ENCODE results near the gene NTNG1. TPM values are rescaled to one million over a fixed set of nuclear protein-coding genes. Genes with fewer than 3 reads are reported as not detected.

The NTNG1 gene
- total RNA-seq, 1 donor from 2014 or later = not detected

DNA sequence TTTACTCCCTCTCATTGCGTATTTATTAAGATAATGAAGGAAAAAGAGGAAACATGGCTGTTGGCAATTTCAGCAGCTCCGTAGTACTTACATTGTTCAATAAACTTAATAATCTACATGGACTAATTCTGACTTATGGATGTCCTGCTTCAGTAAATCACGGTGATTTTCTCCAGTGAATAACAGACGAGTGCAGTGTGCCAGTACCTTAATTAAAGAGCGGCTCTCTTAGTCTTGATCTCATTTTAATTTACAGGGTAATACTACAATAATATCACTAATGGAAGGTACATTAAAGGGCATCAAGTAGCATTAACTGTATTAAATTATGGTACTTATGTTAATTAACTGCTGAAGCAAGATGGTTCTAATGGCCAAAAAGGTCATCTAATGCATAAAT lies 187.2 kb downstream of the NTNG1 start:
- TF ChIP-seq, protein P1, sequence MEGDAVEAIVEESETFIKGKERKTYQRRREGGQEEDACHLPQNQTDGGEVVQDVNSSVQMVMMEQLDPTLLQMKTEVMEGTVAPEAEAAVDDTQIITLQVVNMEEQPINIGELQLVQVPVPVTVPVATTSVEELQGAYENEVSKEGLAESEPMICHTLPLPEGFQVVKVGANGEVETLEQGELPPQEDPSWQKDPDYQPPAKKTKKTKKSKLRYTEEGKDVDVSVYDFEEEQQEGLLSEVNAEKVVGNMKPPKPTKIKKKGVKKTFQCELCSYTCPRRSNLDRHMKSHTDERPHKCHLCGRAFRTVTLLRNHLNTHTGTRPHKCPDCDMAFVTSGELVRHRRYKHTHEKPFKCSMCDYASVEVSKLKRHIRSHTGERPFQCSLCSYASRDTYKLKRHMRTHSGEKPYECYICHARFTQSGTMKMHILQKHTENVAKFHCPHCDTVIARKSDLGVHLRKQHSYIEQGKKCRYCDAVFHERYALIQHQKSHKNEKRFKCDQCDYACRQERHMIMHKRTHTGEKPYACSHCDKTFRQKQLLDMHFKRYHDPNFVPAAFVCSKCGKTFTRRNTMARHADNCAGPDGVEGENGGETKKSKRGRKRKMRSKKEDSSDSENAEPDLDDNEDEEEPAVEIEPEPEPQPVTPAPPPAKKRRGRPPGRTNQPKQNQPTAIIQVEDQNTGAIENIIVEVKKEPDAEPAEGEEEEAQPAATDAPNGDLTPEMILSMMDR (IDR thresholded peaks at IDR 0.05) = no peak
- intact Hi-C loops (cut with DNase I) = no loop called here
- no peaks in the 10 kb centered on the region for H3K36me3 ChIP-seq
- no peak overlapping the region for H3K4me3 ChIP-seq
- no peak for DNase-seq (ENCODE audit: low spot score in 2 of 2)
- no peaks in the 10 kb centered on the region for H3K4me1 ChIP-seq
- H3K27me3 ChIP-seq = no peaks in the 10 kb centered on the region
- H3K27ac ChIP-seq = no peak overlapping the region
- H3K9me3 ChIP-seq = no peaks in the 10 kb centered on the region

DNA sequence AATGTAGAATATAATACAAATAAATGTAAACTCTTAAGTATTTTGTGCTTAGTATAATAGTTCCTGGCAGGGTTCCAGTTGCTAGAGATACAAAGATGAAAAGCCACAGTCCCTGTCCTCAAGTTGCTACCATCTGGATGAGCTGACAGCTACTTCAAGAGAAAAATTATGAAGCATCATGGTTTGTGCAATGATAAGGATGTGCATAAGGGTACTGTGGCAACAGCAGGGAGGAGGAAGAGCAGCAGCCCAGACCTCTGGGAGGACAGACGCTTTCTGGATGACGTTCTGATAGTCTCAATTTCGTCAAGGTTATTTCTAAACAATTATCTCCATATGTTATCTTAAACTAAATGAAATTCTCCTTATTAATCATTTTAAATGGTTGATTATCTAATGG lies 198.9 kb downstream of the NTNG1 start:
- Histone ChIP-seq H3K4me1 (no peaks in the 10 kb centered on the region), H3K36me3 (no peaks in the 10 kb centered on the region), H3K27me3 (no peaks in the 10 kb centered on the region), H3K27ac (no peak overlapping the region), H3K9me3 (no peaks in the 10 kb centered on the region), H3K4me3 (no peak overlapping the region)
- DNase-seq (ENCODE audit: low spot score in 2 of 2) = no peak
- intact Hi-C loops (cut with DNase I) = no loop called here
- TF ChIP-seq, protein P1 (IDR thresholded peaks at IDR 0.05) = no peak

DNA sequence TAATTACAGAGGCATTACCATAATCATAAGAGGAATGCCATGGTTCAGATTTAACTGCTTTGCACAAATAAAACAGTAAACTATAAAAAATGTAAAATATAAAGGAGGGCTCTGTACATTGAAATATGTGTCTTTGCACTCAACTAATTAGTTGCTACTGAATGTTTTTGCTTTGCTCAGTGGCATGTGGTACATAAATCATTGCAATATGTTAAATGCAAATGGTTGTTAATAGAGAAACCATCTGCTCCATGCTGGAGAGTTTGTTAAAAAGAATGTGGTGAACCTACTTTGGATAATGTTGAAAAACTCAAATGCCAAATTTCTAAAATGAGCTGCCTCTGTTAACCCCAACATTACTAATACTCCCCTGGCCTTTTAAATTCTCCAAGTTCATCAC lies 201.5 kb downstream of the NTNG1 start:
- Histone ChIP-seq H3K4me1 (no peaks in the 10 kb centered on the region), H3K27me3 (no peaks in the 10 kb centered on the region), H3K27ac (no peak overlapping the region), H3K4me3 (no peak overlapping the region), H3K9me3 (no peaks in the 10 kb centered on the region), H3K36me3 (no peaks in the 10 kb centered on the region)
- TF ChIP-seq, protein P1 (IDR thresholded peaks at IDR 0.05) = no peak
- no peak for DNase-seq (ENCODE audit: low spot score in 2 of 2)
- intact Hi-C loops (cut with DNase I) = no loop called here

DNA sequence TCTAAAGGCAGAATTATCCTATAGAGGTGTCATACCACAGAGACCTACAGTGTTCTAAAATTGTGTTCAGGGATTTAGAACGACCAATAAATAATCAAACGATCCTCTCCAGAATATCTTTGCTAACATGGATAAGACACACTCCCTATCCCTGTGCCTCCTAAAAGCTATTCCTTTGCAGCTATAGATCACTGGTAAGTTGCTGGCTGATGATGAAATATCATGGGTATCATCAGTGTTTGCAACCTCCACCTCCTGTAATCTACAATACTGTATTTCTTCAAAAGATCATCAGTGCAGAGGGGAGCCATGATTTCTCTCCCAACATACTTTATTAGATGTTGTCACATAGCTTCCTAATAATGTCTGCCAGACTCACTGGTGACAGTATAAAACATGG lies 201.9 kb downstream of the NTNG1 start:
- Histone ChIP-seq H3K9me3 (no peaks in the 10 kb centered on the region), H3K4me1 (no peaks in the 10 kb centered on the region), H3K27me3 (no peaks in the 10 kb centered on the region), H3K4me3 (no peak overlapping the region), H3K27ac (no peak overlapping the region), H3K36me3 (no peaks in the 10 kb centered on the region)
- intact Hi-C loops (cut with DNase I) = no loop called here
- TF ChIP-seq, protein P1 (IDR thresholded peaks at IDR 0.05) = no peak
- DNase-seq (ENCODE audit: low spot score in 2 of 2) = no peak

DNA sequence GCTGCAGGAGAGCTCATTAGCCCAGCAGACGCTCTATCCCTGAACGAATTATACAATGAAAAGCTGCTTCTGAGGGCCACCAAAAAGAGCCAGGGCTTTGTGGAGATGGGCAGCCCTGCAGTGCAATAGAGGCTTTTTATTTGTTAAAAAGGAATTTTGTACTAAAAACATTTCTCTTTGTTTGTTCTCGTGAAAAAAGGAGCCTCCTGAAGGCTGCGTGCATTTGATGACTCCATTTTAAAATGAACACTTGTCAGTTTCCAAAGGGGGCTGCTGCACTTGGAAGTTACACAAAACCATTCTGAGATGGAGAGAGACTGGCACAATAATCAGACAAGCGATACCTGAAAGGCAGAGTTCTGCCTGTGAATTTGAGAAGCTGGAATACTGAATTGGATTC lies 202.8 kb downstream of the NTNG1 start:
- intact Hi-C loops (cut with DNase I) = no loop called here

More for the DNA sequence above, 202.8 kb downstream of the NTNG1 start:
- Histone ChIP-seq H3K36me3 (no peaks in the 10 kb centered on the region), H3K4me3 (no peak overlapping the region), H3K9me3 (no peaks in the 10 kb centered on the region), H3K27me3 (no peaks in the 10 kb centered on the region), H3K4me1 (no peaks in the 10 kb centered on the region), H3K27ac (no peak overlapping the region)
- TF ChIP-seq, protein P1 (IDR thresholded peaks at IDR 0.05) = no peak
- no peak for DNase-seq (ENCODE audit: low spot score in 2 of 2)

Measured in ascending aorta (tissue), 2 donors.